CD4-positive, alpha-beta T cell treated with Interleukin-4 for 4 hours (primary cell): Measurements from ENCODE around the gene POLD4.
A peak's percentile ranks its signal among the peaks of the same experiment; 100 is the strongest.
"Not testable (repeated sequence)": the region's sequence is repeated elsewhere in the genome, so short reads cannot be mapped to it uniquely, and the experiment has no call there.

Source experiments
- DNase-seq: peaks from one replicate; pipeline ENCODE4 v3.0.0-alpha.2; 2020

POLD4 gene

DNA sequence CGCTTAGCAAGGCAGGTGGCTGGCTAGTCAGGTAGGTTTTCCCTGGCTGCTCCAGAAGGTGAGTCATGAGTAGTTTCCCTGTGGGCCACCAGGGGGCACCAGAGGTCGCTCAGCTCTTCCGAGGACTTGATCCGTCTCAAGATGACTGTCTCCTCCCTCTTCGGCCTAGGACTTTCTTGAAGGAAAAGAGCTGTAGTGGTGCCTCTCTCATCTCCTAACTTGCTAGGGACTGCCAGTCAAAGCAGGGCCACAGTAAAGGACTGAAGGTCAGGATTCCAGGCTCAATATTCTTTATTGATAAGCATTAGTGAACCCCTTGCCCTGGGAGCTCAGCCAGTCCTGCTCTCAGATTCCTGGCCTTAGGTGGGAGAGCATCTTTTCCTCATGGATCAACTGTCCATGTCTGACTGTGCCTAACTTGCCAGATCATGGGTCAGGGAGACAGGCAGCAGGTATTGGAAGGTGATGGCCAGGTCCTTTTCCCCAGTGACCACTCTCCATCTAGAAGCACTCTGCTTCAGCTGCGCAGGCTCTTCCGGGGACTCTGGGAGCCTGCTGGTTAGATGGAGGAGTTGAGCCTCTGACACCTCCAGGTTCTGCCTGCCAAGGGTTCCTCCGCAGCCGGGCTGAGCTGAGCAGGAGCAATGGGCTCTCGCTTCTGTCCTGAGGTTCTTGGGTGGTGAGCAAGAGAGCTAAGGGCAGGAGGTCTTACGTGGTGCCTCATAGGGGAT lies 1.9 kb downstream of the POLD4 start:
- DNase-seq = peak; percentile 60

DNA sequence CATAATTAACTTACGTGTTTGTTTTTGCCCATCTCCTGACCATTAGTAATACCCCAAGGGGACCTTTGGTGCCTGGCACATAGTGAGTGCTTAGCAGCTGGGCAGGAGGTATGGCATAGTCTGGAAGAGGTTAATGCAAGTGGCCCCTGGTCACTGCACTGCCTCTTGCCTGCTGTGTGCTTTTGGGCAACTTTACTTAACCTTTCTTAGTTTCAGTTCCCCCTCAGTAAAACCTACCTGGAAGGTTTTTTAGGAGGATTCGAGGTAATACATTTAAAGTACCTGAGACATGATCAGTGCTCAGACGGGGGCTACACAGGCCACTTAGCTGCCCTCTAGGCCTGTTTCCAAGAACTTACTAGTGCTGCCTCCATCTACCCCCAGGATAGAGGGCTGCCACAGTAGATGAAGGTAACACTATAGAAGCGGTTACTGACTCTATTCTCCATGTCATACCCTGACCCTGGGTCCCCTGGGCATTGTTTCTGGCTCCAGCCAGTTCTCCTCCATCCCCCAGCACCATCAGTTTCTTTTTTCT lies 3.3 kb downstream of the POLD4 start:
- DNase-seq = no peak

DNA sequence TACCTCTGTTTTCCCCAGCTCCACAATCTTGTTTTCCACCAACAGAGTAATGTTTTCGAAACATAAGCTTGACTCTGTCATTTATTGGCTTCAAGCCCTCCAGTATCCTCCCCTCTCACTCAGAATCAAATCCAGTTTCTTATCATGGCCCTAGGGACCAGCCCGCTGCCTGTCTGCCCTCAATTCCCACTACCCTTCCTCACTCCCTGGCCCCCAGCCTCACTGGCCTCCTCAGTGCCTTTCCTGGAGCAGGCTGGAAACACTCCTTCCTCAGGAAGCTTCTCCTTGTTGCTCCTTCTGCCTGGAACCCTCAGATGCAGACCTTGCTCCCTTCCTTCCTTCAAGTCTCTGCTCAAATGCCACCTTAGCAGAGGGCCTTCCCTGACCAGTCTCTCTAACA lies 3.9 kb downstream of the POLD4 start:
- no peak for DNase-seq

DNA sequence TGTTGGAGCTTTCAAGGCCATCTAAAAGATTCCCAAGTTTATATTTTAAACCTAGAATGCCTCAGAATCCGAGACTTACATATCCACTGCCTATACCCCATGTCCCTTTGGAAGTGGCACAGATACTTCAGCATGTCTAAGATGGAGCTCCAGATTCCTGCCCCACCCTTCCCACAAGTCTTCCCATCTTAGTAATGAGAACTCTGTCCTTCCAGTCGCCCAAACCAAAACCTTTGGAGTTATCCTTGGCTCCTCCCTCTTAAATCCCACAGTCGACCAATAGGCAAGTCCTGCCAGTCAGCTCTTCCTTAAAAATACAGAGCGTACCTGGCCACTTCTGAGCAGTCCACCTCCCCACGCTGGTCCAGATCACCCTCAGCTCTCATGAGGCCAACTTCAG lies 4.3 kb downstream of the POLD4 start:
- no peak for DNase-seq

DNA sequence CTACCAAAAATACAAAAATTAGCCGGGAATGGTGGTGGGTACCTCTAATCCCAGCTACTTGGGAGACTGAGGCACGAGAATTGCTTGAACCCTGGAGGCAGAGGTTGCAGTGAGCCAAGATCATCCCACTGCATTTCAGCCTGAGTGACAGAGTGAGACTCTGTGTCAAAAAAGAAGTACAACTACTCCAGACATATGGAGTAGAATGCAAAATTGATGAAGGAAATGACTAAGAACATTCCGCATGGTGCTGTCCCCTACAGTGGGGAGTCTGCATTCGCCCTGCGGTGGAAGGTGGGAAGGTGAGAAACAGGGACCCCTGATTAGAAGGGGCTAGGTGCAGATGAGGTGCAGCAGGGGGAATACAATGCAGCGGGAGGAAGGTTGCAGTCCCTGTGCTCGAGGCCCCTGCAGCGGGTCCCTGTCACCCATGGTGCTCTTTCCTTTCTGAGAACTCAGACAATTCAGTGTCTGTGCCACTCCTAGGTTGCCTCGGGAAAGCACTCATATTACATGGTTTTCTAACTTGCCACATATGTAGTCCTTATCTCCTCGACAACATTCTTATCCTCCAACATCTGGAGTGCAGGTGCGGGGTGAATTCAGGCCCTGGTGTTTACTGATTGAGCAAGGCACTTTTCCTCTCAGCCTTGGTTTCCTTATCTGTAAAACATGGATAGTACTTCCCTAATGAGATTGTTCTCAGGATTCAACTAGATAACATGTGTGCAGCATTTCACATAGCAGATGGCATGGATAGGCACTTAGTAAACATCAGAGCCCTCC lies 5.2 kb downstream of the POLD4 start:
- DNase-seq = no peak

DNA sequence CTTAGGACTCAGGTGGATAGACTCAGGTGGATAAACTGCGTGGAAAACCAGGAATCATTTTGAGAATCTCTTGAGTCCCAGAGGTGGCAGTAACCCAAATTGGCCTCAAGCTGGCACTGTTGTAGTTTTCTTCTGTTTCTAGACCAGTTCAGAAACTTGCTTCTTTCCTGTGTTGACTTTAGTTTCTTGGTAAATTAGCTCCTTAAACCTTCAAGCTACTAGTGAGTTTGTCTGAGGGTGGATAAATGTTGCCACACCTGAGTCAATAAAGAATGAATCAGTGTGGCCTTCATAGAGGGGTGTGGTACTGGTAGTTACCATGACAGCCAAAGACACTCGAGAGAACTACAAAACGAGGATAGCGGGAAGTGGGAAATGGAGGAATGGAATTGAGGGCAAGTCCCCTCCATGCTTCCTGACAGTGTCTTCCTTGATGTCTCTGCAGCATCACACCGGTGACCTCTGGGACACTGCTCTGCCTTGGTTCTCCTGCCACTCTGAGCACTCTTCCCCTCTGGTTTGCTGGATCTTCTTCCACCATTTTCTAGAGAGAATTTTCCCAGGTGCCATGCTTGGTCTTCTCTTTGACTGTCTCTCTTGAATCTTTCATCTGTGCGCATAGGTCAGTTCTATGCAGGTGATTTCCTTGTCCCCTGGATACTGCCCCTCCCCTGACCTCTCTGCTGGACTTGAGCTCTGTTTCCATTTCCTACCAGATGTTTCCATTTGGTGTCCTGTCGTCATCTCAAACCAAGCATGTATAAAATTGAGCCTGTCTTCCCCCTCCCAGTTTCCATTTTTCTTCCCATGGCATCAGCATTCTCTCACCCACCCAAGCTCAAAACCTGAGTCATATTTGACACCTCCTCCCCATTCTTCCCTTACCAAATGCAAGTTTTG lies 7.2 kb downstream of the POLD4 start:
- peak; percentile 57 for DNase-seq

DNA sequence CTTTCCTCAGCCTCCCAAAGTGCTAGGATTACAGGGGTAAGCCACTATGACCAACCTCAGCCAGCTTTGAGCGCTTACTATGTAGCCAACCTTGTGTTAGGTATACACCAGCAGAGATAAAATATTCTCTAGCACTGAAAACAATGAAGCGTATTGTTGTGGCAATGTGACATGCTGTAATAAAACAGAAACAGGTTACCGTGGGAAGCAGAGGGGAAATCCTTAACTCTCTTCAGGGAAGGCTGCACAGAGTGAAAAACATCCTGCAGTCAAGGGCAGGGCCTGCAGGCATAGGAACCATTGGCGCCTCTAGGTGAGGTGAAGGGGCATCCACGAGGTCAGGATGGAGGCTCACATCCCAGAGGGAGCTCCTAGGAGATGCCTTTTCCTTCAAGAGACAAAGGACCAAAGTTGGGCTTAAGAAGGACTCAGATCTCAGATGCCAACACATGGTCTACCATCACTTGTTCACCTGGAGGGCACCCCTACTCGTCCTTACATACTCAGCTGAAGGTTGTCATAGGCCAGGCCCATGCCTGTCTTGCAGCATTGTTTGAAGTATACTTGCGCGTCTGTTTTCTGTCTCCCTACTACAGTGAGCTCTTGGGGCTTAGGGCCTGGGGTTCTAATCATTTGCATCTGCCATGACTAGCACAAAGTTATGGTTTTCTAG lies 8.0 kb downstream of the POLD4 start:
- no peak for DNase-seq

DNA sequence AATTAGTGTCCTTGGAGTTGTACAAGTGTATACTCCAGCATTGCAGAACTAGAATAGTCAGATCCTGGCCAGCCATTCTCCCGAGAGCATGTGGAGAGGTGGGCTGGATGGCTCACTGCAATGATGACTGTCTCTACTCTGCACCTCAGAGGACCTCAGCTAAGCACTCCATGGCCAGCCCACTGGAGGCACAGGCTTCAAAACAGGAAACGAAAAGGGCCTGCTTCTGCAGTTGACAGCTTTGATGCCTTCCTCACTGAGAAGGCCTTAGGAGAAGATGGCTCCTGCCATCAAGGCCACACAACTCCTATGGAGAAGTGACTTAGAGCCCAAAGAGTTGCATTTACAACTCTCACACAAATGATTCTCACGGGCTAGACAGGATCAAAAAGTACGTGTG lies 9.1 kb downstream of the POLD4 start:
- peak; percentile 19 for DNase-seq

DNA sequence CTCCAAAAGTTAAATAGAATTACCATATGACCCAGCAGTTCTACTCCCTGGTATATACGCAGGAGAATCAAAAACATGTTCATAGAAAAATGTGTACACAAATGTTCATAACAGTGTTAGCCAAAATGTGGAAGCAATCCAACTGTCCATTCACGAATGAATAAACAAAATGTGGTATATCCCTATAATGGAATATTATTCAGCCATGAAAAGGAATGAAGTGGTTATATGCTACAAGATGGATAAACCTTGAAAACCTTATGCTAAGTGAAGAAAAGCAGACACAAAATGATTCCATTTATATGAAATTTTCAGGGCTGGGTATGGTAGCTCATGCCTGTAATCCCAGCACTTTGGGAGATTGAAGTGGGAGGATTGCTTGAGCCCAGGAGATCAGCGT lies 16.1 kb downstream of the POLD4 start:
- DNase-seq = no peak

DNA sequence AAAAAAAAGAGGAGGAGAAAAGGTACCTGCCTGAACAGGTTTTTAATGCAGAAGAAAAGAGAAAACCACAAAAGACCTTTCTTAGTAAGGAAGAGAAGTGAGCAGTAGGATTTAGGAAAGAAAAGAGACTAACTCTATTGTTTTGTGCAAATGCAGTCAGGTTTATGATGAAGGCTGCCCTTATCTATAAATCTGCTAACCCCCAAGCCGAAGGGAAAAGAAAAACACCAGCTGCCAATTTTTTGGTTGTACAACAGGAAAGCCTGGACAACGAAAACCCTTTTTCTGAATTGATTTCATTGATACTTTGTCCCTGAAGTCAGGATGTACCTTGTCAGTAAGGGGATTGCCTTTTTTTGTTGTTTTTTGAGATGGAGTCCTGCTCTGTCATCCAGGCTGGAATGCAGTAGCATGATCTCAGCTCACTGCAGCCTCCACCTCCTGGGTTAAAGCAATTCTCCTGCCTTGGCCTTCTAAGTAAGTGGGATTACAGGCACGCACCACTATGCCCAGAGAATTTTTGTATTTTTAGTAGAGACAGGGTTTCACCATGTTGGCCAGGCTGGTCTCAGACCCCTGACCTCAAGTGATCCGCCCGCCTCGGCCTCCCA lies 21.2 kb downstream of the POLD4 start:
- no peak for DNase-seq

DNA sequence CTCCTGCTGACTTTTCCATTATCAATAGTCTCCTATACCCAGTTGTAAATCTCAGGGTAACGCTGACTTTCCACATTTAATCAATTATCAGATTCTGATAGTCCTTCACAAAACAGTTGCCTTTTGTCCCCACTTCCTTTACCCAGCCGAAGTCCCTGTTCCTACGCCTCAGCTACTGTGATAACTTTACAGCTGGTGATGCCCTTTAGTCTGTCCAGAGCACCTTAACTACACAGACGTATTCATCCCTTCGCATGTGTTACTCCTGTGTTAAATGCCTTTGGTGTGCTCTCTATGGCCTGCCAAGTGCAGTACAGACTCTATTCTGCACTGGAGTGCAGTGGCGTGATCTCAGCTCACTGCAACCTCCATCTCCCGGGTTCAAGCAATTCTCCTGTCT lies 29.8 kb downstream of the POLD4 start:
- DNase-seq = no peak

DNA sequence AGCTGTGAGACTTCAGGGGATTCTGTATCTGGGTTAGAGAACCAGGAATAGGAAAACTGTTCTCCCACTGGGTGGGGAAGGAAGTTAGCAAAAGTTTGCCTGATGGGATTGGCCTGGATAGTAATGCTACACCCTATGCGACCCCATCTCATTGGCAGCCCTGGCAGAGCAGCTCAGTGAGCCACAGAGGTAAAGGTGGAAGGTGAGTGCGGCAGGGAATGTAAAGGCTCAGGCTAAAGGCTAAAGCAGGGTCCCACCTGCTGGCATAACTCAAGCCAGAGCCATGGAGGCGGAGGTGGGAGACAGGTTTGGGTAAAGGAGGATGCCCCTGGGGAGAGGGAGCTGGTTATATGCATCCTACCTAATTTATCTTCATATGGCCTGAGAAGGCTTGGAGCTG lies 31.3 kb downstream of the POLD4 start:
- DNase-seq = no peak

DNA sequence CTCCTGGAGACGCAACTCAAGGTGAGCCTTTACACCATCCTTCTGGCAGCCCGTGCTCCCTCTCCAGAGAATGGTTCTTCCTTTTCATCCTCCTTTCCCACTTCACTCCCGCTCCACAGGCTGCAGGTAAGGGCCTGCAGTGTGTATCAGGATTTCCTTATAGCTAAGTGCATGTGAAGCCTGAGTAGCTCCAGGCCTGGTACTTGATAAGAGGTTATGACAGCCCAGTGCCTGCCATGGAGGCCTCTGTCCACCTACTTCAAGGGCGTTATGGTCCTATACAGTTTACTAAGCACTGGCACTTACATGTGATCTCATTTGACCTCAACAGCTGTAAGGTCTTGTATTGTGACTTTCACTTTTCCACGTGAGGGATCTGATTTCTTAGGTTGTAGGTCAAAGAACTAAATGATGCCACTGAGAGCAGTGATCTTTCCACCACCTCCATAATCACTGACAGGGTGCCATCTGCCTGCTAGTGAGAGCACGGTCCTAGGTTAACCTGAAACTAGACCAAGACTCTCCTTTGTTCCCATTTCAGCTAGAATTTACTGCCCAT lies 32.0 kb downstream of the POLD4 start:
- DNase-seq = no peak

DNA sequence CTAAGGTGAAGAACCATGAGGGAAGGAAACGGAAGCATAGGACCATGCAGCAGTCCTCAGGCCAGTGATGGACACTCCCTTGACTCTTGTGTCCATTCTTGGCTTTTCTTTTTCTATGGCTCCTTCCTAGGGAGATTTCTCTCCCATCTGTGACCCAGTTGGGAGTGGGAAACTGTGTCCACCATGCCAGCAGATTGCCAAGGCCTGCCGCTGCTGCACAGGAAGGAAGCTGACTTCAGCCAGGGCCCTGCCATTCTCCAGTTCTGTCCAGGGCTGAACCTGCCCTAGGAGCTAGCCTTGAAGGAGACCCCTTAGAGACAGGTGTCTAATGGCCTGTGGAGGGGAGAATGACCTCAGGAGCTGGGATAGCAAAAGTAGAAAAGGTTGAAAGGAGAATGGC lies 32.7 kb downstream of the POLD4 start:
- DNase-seq = no peak

DNA sequence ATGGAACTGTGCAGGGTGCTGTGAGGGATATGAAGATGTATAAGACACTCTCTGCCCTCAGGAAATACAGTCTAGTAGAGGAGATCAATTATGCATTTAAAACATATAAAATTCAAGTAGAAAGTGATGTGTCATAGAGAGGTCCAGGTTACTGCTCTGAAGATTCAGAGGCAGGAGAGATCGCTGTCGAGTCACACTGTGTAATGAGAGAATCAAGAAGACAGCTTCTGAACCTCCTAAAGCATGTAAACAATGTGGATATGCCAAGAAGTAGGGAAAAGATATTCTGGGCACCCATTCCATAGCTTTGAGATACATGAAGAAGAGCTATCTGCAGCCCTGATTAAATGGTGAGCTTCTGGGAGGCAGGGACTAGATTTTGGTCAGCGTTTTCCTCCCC lies 33.3 kb downstream of the POLD4 start:
- DNase-seq = no peak

DNA sequence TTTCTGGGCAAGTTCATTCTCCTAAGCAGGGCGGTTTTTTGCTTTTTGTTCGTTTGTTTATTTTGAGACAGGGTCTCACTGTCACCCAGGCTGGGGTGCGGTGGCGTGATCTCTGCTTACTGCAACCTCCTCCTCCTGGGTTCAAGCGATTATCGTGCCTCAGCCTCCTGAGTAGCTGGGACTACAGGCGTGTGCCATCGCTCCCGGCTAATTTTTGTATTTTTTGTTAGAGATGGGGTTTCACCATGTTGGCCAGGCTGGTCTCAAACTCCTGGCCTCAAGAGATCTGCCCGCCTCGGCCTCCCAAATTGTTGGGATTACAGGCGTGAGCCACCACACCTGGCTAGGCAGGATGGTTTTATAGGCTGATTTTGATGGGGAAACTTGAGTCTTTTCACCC lies 34.5 kb downstream of the POLD4 start:
- DNase-seq = not testable (repeated sequence)

DNA sequence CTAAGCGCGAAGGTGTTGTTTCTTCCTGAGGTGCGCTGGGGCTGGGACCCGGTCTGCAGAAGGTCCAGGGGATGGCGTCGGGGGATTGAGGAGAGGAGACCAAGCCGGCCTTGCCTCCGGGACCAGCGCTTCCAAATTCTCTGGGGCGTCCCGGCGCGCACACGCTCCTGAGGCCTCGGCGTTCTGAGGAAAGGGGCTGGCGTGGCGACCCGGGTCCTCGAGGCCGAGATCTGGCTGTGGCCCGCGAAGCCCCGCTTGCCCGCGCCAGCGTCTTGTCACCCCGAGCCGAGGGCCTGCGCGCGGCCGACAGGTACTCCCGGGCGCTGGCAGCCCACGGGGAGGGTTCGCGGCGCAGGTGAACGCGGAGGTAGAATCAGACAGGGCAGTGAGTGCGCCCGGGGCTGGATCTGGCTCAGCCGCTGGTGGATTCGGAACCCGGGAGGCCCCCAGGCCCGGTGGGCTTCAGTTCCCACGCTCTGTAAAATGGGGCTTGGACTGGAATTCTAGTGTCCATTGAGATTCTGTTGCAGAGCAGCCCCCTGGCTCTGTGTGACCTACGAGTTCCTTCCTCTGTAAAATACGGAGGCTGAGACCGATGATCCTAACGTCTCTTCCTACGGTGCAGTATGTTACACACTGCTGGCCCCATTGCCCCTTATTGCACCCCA lies 35.3 kb downstream of the POLD4 start:
- DNase-seq = peak; percentile 10

DNA sequence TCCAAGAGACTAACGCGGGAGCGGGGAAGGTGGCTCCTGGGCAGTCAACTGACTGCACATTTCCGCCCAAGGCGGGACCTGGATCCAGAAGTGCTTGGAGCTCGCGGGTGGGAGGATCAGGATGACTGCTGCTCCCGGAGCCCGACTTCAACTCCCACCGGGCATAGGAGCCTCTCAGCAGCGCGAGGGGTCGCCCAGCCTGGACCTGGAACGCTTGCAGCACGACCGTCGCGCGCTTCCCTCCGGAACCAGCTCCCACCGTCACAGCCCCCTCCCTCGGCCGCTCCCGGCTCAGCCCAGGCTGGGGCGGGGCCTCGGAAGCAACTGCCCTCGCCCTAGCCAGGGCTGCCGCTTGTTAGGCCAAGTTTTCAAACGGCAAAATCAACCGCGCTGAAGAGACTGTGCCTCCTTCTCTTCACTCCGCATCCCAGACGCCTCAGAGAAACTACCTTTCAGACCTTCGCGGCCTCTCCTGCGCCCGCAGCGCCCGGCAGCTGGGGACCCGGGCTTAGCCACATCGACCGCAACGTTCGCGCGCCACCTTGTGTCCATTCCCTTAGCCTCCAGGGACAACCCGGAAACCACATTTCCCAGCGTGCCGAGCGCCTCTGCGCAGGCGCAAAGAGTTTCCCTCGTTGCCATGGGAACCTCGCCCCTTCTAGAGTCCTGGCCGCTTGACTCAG lies 36.0 kb downstream of the POLD4 start:
- peak; percentile 97 for DNase-seq

DNA sequence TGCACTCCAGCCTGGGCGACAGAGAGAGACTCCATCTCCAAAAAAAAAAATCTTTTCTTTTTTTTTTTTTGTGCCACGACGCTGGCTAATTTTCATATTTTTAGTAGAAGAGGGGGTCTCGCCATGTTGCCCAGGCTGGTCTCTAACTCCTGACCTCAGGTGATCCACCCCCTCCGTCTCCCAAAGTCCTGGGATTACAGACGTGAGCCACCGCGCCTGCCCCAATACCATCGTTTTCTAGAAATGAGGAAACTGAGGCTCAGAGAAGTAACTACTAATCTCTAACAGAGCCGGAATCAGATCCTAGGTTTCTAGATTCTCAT lies 36.5 kb downstream of the POLD4 start:
- DNase-seq = no peak

DNA sequence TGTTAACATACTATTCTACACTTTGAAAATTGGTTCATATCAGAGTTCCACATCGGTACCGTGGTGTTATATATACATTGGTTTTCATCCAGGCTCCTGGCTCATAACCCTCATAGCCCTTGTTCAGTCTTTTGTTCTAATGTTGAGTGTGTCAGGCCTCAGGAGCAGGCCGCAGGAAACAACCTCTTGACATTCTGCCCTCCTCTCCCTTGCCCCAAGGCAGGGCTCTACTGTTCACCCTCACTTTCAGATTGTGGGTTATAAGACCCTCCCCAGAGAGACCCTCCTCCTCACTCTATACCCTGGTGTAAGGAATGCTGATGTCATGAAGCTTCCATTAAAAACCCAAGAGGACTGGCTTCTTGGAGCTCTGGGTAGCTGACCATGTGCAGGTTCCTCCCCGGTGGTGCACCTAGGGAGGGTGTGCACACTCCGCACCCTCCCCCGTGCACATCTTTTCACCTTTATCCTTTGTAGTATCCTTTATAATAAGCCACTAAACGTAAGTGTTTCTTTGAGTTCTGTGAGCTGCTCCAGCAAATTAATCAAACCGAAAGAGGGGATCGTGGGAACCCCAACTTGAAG lies 37.9 kb downstream of the POLD4 start:
- no peak for DNase-seq
